ENCODE data around the gene MRPS18A. TPM values are rescaled to one million over a fixed set of nuclear protein-coding genes. Genes with fewer than 3 reads are reported as not detected.

Gene MRPS18A
- total RNA-seq = 11.7 TPM

- peak; percentile 81 for DNase-seq
Measured at GRCh38 chr6:43687437-43688347, at the start of gene MRPS18A. MRPS18A (minus strand) TSS chr6:43687791; CDS start chr6:43687779, 12 bp downstream.

GRCh38 chr6:43736844-43737243 is 49.3 kb upstream of the MRPS18A start:
- DNase-seq = no peak

GRCh38 chr6:43736211-43736786 is 48.7 kb upstream of the MRPS18A start:
- no peak for DNase-seq

GRCh38 chr6:43735642-43736199 is 48.1 kb upstream of the MRPS18A start:
- no peak for DNase-seq

- DNase-seq = no peak
Measured at GRCh38 chr6:43734294-43734665, 46.7 kb upstream of the MRPS18A start.

GRCh38 chr6:43733471-43734293 is 46.1 kb upstream of the MRPS18A start:
- no peak for DNase-seq

GRCh38 chr6:43730634-43731033 is 43.0 kb upstream of the MRPS18A start:
- no peak for DNase-seq

GRCh38 chr6:43729537-43729936 is 41.9 kb upstream of the MRPS18A start:
- DNase-seq = no peak

GRCh38 chr6:43728586-43728985 is 41.0 kb upstream of the MRPS18A start:
- no peak for DNase-seq

GRCh38 chr6:43727634-43728033 is 40.0 kb upstream of the MRPS18A start:
- DNase-seq = no peak

- no peak for DNase-seq
Measured at GRCh38 chr6:43725643-43726580, 38.3 kb upstream of the MRPS18A start.

- DNase-seq = no peak
Measured at GRCh38 chr6:43724914-43725642, 37.5 kb upstream of the MRPS18A start.

- DNase-seq = no peak
Measured at GRCh38 chr6:43724354-43724753, 36.8 kb upstream of the MRPS18A start.

GRCh38 chr6:43723737-43724295 is 36.2 kb upstream of the MRPS18A start:
- DNase-seq = no peak

GRCh38 chr6:43722920-43723545 is 35.4 kb upstream of the MRPS18A start:
- DNase-seq = no peak

GRCh38 chr6:43720999-43721398 is 33.4 kb upstream of the MRPS18A start:
- DNase-seq = no peak

- no peak for DNase-seq
Measured at GRCh38 chr6:43719511-43719910, 31.9 kb upstream of the MRPS18A start.

GRCh38 chr6:43718387-43719105 is 31.0 kb upstream of the MRPS18A start:
- no peak for DNase-seq

GRCh38 chr6:43717822-43718221 is 30.2 kb upstream of the MRPS18A start:
- no peak for DNase-seq
